NT2/D1 (cell line): ENCODE results near the gene FAM162A.
"Not testable (repeated sequence)": the region's sequence is repeated elsewhere in the genome, so short reads cannot be mapped to it uniquely, and the experiment has no call there.

ENCODE experiments used
- SUZ12 ChIP-seq: IDR thresholded peaks from 2 replicates; pipeline ENCODE4 v1.6.1; 2011; ENCODE audit not compliant: insufficient read length, insufficient read depth; ENCODE audit errors: extremely low read depth
- YY1 ChIP-seq: IDR thresholded peaks from 2 replicates; pipeline ENCODE4 v1.6.1; 2011; ENCODE audit not compliant: insufficient read length, insufficient read depth

DNA sequence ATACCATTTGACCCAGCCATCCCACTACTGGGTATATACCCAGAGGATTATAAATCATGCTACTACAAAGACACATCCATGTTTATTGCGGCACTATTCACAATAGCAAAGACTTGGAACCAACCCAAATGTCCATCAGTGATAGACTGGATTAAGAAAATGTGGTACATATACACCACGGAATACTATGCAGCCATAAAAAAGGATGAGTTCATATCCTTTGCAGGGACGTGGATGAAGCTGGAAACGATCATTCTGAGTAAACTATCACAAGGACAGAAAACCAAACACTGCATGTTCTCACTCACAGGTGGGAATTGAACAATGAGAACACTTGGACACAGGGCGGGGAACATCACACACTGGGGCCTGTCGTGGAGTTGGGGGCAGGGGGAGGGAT is 64.2 kb downstream of the FAM162A start:
- not testable (repeated sequence) for TF ChIP-seq YY1, SUZ12
